ENCODE results near the gene EFS. TPM values are rescaled to one million over a fixed set of nuclear protein-coding genes. Genes with fewer than 3 reads are reported as not detected.
"Not testable (repeated sequence)": the region's sequence is repeated elsewhere in the genome, so short reads cannot be mapped to it uniquely, and the experiment has no call there.

EFS gene
- total RNA-seq, 4 donors from 2014 or later, result 7.0 to 12.9 (median 8.6) TPM

- H3K9me3 ChIP-seq, result no peaks in the 10 kb centered on the region
- TF ChIP-seq, protein P1, sequence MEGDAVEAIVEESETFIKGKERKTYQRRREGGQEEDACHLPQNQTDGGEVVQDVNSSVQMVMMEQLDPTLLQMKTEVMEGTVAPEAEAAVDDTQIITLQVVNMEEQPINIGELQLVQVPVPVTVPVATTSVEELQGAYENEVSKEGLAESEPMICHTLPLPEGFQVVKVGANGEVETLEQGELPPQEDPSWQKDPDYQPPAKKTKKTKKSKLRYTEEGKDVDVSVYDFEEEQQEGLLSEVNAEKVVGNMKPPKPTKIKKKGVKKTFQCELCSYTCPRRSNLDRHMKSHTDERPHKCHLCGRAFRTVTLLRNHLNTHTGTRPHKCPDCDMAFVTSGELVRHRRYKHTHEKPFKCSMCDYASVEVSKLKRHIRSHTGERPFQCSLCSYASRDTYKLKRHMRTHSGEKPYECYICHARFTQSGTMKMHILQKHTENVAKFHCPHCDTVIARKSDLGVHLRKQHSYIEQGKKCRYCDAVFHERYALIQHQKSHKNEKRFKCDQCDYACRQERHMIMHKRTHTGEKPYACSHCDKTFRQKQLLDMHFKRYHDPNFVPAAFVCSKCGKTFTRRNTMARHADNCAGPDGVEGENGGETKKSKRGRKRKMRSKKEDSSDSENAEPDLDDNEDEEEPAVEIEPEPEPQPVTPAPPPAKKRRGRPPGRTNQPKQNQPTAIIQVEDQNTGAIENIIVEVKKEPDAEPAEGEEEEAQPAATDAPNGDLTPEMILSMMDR (IDR thresholded peaks at IDR 0.05), result peak; percentile 63 to 81 (median 78)
- TF ChIP-seq POLR2A (IDR thresholded peaks at IDR 0.05), result no peak
- no peaks in the 10 kb centered on the region for H3K27me3 ChIP-seq
- H3K27ac ChIP-seq, result no peak overlapping the region
- peak; percentile 71 to 76 for DNase-seq
- peaks cover 2 to 6% of the 10 kb centered on the region in 2 donors for H3K4me1 ChIP-seq
- H3K36me3 ChIP-seq, result peaks cover 25% of the 10 kb centered on the region in 2 donors
- intact Hi-C loops (cut with DNase I), result loop anchor here (2.0 to 10.0 kb wide), 2 partner anchors 53 to 137 kb away; partner anchors contain the start of gene NGDN
- 46 to 47% methylated on average over 4 of the region's 4 CpGs for WGBS, 2 donors
- H3K4me3 ChIP-seq (replicated peaks in 1 of 3), result no peak overlapping the region
These were observed 36.8 kb downstream of the EFS start for GRCh38 chr14:23327947-23328744.

DNA sequence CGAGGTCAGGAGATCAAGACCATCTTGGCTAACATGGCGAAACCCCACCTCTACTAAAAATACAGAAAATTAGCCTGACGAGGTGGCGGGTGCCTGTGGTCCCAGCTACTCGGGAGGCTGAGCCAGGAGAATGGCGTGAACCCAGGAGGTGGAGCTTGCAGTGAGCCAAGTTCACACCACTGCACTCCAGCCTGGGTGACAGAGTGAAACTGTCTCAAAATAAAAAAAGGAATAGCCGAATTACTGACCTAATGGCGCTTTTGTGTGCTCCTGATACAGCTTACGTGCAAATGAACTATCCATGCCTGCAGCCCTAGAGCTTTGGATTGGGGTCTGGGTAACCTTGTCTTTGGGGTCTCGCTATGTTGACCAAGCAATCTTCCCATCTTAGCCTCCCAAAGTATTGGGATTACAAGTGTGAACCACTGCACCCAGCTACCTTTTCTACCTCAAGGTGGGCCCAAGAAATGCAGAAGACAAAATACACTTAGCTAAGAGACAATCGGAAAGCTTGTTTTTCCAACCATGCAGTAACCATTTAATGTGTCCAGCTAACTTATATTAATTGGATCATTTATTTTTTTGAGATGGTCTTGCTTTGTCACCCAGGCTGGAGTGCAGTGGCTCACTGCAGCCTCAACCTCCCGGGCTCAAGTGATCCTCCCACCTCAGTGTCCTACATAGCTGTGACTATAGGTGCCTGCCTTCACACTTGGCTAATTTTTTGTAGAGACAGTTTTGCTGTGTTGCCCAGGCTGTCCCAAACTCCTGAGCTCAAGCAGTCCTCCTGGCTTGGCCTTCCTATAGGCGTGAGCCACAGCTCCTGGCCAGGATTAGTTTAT lies 38.3 kb downstream of the EFS start:
- H3K27me3 ChIP-seq, result no peaks in the 10 kb centered on the region
- 79 to 81% methylated on average over 13 of the region's 13 CpGs for WGBS, 2 donors
- no peak for DNase-seq
- peaks cover 13 to 16% of the 10 kb centered on the region in 2 donors for H3K4me1 ChIP-seq
- peaks cover 25 to 26% of the 10 kb centered on the region in 2 donors for H3K36me3 ChIP-seq
- no peak for TF ChIP-seq POLR2A (IDR thresholded peaks at IDR 0.05)
- TF ChIP-seq, protein P1 (IDR thresholded peaks at IDR 0.05), result no peak
- no peaks in the 10 kb centered on the region for H3K9me3 ChIP-seq
- intact Hi-C loops (cut with DNase I), result loop anchor here (2.0 to 10.0 kb wide), 2 partner anchors 54 to 138 kb away; partner anchors contain the start of gene NGDN
- H3K4me3 ChIP-seq (replicated peaks in 1 of 3), result no peak overlapping the region
- no peak overlapping the region for H3K27ac ChIP-seq

DNA sequence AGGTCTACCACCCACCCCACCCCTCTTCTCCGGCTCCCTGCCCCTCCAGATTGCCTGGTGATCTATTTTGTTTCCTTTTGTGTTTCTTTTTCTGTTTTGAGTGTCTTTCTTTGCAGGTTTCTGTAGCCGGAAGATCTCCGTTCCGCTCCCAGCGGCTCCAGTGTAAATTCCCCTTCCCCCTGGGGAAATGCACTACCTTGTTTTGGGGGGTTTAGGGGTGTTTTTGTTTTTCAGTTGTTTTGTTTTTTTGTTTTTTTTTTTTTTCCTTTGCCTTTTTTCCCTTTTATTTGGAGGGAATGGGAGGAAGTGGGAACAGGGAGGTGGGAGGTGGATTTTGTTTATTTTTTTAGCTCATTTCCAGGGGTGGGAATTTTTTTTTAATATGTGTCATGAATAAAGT lies 39.2 kb downstream of the EFS start:
- H3K4me3 ChIP-seq (replicated peaks in 1 of 3); H3K9me3 ChIP-seq; DNase-seq; H3K27me3 ChIP-seq; H3K27ac ChIP-seq: not testable (repeated sequence)
- intact Hi-C loops (cut with DNase I), result loop anchor here (2.0 to 10.0 kb wide), 2 partner anchors 55 to 139 kb away; partner anchors contain the start of gene NGDN
- H3K36me3 ChIP-seq, result peaks cover 25 to 26% of the 10 kb centered on the region in 2 donors
- WGBS, 2 donors, result 88 to 94% methylated on average over 5 of the region's 5 CpGs
- peaks cover 13 to 16% of the 10 kb centered on the region in 2 donors for H3K4me1 ChIP-seq

GRCh38 chr14:23324993-23325392 lies 40.0 kb downstream of the EFS start:
- Histone ChIP-seq H3K4me1 (peaks cover 18 to 22% of the 10 kb centered on the region in 2 donors), H3K4me3 (replicated peaks in 1 of 3) (no peak overlapping the region), H3K27me3 (no peaks in the 10 kb centered on the region), H3K9me3 (no peaks in the 10 kb centered on the region), H3K36me3 (peaks cover 25 to 26% of the 10 kb centered on the region in 2 donors), H3K27ac (no peak overlapping the region)
- TF ChIP-seq, protein P1 (IDR thresholded peaks at IDR 0.05), result no peak
- TF ChIP-seq POLR2A (IDR thresholded peaks at IDR 0.05), result no peak
- intact Hi-C loops (cut with DNase I), result loop anchor here (10.0 kb wide), 1 partner anchor 140 kb away; the partner anchor contains the start of gene NGDN
- no peak for DNase-seq
- WGBS, 2 donors, result 84 to 89% methylated on average over 7 of the region's 7 CpGs

DNA sequence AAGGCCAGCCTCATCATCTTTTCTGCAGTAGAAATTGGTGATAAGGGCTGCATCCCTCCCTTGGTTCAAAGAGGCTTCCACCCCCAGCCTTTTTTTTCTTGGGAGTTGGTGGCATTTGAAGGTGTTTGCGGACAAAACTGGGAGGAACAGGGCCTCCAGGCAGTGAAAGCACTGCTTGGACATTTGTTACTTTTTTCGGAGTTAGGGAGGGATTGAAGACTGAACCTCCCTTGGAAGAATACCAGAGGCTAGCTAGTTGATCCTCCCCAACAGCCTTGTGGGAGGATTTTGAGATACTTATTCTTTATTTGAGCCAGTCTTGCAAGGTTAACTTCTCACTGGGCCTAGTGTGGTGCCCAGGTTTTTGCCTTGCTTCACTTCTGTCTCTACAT lies 40.5 kb downstream of the EFS start:
- WGBS, 2 donors, result 89 to 93% methylated on average over 2 of the region's 2 CpGs
- H3K27me3 ChIP-seq, result no peaks in the 10 kb centered on the region
- no peak overlapping the region for H3K27ac ChIP-seq
- H3K36me3 ChIP-seq, result peaks cover 25 to 26% of the 10 kb centered on the region in 2 donors
- no peak overlapping the region for H3K4me3 ChIP-seq (replicated peaks in 1 of 3)
- H3K4me1 ChIP-seq, result peaks cover 18 to 24% of the 10 kb centered on the region in 2 donors
- no peak for DNase-seq
- intact Hi-C loops (cut with DNase I), result loop anchor here (10.0 kb wide), 1 partner anchor 140 kb away; the partner anchor contains the start of gene NGDN
- no peaks in the 10 kb centered on the region for H3K9me3 ChIP-seq
- TF ChIP-seq POLR2A (IDR thresholded peaks at IDR 0.05), result no peak
- TF ChIP-seq, protein P1 (IDR thresholded peaks at IDR 0.05), result no peak

Measured in thyroid gland (tissue), 4 donors.